Measurements from ENCODE around the gene OTOF. TPM values are rescaled to one million over a fixed set of nuclear protein-coding genes. Genes with fewer than 3 reads are reported as not detected.

OTOF gene
- total RNA-seq, 1 donor from 2014 or later = 9.8 TPM

DNA sequence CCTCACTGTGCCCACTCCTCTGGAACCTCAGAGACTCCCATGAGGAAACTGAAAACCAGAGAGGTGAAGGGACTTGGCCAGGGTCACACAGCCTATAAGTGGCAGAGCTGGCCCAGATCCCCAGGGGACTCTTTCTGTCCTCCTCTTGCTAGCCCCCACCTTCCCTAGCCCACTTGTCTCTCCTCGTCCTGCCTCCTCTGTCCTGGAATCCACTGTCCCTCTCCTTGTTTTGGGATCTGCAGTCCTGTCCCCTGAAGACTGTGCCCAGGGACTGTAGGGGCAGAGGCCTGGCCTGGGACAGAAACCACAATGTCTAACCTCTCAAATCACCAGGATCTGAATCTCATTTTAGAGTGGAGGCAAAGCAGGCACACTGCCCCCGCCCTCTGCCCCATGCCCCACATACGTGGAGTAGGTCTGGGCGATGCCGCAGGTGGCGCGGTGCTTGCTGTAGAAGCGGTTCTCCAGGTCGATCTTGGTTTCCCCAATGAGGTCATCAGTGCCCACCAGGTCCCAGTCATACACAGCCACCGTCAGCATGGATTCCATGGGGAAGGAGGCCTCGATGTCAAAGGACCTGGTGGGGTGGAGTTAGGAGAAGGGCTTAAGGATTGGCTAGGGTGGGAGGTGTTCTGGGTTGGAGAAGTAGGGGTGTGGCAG is 12.5 kb downstream of the OTOF start:
- intact Hi-C loops (cut with micrococcal nuclease) = no loop called here
- no peak overlapping the region for H3K27ac Mint-ChIP-seq
- H3K4me3 Mint-ChIP-seq (ENCODE audit: low read depth) = no peak overlapping the region
- peaks cover 9% of the 10 kb centered on the region for H3K9me3 Mint-ChIP-seq
- H3K27me3 Mint-ChIP-seq (ENCODE audit: low read depth) = no peaks in the 10 kb centered on the region
- H3K36me3 Mint-ChIP-seq (ENCODE audit: low read depth) = peaks cover 7% of the 10 kb centered on the region
- no peaks in the 10 kb centered on the region for H3K4me1 Mint-ChIP-seq (ENCODE audit: low read depth)
- DNase-seq (ENCODE audit: low spot score) = no peak

DNA sequence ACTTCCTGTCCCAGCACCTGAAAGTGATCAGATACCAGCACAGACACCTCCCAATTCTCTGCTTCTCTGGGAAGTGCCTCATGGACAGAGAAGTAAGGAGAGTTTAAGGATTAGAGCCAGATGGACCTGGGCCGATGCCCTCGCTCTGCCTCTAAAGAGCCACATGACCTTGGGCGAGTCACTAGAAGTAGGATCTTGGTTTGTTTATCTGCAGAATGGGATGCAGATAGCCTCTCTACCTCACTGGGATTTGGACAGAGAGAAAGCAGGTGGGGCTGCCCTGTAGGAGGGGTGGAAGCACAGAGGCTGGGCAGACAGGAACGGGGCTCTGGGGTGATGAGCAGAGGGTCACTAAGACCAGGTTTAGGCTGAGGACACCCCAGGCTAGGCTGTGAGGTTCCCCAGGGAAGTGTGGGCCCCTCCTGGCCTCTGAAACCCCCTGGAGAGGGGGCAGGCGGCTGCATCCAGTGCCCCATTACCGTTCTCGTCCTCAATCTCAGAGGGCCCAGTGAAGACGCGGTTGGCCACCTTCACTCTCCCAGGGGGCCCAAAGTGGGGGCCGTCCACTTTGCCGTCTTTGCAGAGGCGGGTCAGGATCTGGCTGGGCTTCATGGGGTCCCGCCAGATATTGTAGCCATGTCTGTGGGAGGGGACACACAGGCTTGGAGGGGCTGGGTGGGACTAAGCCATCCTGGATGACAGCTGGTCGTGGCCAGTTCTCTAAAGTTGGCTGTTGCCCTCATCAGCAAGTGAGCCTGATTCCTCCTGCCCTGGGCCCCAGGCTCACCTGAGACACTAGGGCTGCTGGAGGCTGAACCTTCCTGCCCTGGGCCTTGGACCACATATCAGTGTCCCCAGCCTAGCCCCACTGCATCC is 13.3 kb downstream of the OTOF start:
- Mint-ChIP-seq H3K4me1 (ENCODE audit: low read depth) (no peaks in the 10 kb centered on the region), H3K27me3 (ENCODE audit: low read depth) (no peaks in the 10 kb centered on the region), H3K27ac (no peak overlapping the region), H3K4me3 (ENCODE audit: low read depth) (no peak overlapping the region), H3K9me3 (peaks cover 6% of the 10 kb centered on the region), H3K36me3 (ENCODE audit: low read depth) (peaks cover 7% of the 10 kb centered on the region)
- no peak for DNase-seq (ENCODE audit: low spot score)
- intact Hi-C loops (cut with micrococcal nuclease) = no loop called here

DNA sequence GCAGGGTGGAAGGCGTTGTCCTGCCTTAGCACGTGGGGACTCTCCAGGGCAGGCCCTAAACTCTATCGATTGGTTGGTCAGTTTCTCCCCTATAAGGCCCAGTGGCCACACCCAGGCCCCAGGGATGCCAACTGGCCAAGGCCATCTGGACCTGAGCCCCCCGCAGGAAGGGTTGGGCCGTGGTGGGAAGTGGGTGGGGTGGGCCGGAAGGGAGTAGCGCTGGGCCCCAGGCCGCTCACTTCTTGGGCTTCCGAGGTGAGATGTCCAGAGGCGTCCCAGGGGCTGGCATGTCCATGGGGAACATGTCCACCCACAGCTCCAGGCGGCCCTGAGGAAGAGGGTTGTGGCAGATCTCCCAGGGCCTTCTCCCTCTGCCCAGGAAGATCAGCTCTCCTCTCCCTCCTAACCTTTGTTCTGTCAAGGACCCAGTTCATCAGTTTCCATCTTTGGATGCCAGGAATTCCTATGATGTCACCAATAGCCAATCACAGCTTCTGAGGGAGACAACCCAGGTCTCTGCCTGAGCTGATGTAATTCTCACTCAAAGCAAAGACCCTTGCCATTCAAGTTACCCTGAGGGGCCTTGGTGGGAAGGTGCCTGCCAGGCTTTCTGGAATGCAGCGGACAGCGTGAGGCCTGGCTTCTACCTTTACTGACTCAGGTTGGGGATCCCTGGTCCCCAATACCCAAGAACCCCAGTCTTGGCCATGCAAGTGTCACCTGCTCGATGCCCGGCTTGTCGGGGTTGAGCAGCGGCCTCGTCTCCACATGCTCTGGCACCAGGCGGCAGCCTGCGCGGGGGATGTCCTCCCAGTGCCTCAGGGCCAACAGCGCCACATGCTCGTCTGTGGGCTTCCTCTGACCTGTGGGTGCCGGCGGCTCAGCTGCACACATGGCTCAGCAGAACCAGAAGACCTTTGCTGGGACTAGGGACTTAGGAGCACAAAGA is 14.4 kb downstream of the OTOF start:
- intact Hi-C loops (cut with micrococcal nuclease) = no loop called here
- Mint-ChIP-seq H3K4me3 (ENCODE audit: low read depth) (no peak overlapping the region), H3K27ac (no peak overlapping the region), H3K4me1 (ENCODE audit: low read depth) (no peaks in the 10 kb centered on the region), H3K27me3 (ENCODE audit: low read depth) (no peaks in the 10 kb centered on the region), H3K36me3 (ENCODE audit: low read depth) (peaks cover 1% of the 10 kb centered on the region), H3K9me3 (no peaks in the 10 kb centered on the region)
- no peak for DNase-seq (ENCODE audit: low spot score)

DNA sequence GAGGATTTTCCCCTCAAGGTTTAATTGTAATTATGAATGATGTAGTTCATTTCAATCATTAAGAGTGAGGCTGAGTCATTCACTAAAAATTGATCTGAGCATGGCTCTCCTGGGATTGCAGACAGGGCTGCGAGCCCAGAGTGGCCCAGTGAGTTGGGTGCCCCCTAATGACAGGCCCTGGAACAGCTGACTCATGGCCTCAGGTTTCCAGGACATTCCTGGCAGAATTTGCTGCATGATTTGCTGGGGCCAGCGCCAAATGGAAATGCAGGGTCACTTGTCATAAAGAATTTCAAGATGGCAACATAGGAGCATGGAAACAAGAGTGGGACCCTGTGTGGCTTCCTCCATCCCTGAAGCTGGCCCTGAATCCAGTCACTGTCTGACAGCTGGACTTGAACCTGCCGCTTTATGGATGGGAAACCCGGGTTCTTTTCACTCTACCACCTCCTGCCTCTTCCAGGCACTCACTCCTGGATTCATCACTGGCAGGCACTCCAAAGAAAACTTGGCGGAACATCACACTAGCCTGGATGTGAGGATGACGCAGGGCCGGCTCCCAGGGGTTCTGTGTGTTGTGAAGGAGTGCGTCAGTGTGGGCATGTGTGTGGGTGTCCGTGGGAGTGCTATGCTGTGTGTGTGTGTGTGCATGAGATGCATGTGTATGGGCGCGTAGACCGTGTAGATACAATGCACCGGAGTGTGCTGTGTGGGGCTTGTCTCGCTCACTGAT is 15.2 kb downstream of the OTOF start:
- H3K27me3 Mint-ChIP-seq (ENCODE audit: low read depth) = no peaks in the 10 kb centered on the region
- intact Hi-C loops (cut with micrococcal nuclease) = no loop called here
- DNase-seq (ENCODE audit: low spot score) = no peak
- H3K4me3 Mint-ChIP-seq (ENCODE audit: low read depth) = no peak overlapping the region
- no peak overlapping the region for H3K27ac Mint-ChIP-seq
- H3K9me3 Mint-ChIP-seq = no peaks in the 10 kb centered on the region
- no peaks in the 10 kb centered on the region for H3K4me1 Mint-ChIP-seq (ENCODE audit: low read depth)
- no peaks in the 10 kb centered on the region for H3K36me3 Mint-ChIP-seq (ENCODE audit: low read depth)

DNA sequence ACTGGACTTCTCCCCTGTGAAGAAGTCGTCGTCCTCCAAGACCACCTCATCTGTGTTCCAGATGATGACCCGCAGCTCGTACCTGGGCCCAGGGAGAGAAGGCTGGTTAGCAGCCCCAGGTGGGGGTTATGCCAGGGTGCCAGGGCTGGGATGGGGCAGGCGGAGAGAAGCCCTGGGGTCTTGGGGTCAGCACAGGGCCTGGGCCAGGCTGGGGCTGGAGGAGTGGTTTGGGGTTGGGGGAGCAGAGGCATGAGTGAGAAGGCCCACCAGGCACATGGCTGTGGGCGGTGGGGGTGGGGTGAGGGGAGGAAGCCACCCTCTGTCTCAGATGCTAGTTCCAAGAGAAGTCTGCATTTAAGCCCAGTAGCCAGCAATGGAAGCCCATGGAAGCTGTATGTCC is 15.8 kb downstream of the OTOF start:
- no peaks in the 10 kb centered on the region for H3K27me3 Mint-ChIP-seq (ENCODE audit: low read depth)
- no peak overlapping the region for H3K4me3 Mint-ChIP-seq (ENCODE audit: low read depth)
- no peaks in the 10 kb centered on the region for H3K9me3 Mint-ChIP-seq
- intact Hi-C loops (cut with micrococcal nuclease) = no loop called here
- no peak for DNase-seq (ENCODE audit: low spot score)
- no peaks in the 10 kb centered on the region for H3K4me1 Mint-ChIP-seq (ENCODE audit: low read depth)
- no peak overlapping the region for H3K27ac Mint-ChIP-seq
- no peaks in the 10 kb centered on the region for H3K36me3 Mint-ChIP-seq (ENCODE audit: low read depth)

DNA sequence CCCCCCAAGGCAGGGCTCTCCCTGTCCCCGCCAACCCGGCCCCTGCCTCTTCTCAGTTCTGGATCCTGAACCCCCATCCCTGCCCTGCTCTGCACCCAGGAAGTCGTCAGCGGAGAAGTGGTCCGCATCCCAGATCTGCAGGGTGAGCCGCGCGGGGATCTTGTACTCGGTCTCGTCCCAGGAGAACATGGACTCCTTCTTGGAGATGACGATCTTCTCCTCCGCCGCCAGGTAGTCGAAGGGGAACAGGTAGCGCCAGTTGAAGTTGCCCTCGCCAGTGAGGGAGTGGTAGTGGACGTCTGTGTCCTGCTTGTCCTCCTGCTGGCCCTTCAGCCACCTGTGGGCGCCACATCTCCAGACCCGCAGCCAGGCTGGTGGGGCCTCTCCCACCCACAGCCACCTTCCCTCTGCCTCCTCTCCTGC is 16.3 kb downstream of the OTOF start:
- no peaks in the 10 kb centered on the region for H3K36me3 Mint-ChIP-seq (ENCODE audit: low read depth)
- H3K4me1 Mint-ChIP-seq (ENCODE audit: low read depth) = no peaks in the 10 kb centered on the region
- H3K9me3 Mint-ChIP-seq = no peaks in the 10 kb centered on the region
- intact Hi-C loops (cut with micrococcal nuclease) = no loop called here
- no peak overlapping the region for H3K4me3 Mint-ChIP-seq (ENCODE audit: low read depth)
- no peaks in the 10 kb centered on the region for H3K27me3 Mint-ChIP-seq (ENCODE audit: low read depth)
- no peak for DNase-seq (ENCODE audit: low spot score)
- H3K27ac Mint-ChIP-seq = no peak overlapping the region

DNA sequence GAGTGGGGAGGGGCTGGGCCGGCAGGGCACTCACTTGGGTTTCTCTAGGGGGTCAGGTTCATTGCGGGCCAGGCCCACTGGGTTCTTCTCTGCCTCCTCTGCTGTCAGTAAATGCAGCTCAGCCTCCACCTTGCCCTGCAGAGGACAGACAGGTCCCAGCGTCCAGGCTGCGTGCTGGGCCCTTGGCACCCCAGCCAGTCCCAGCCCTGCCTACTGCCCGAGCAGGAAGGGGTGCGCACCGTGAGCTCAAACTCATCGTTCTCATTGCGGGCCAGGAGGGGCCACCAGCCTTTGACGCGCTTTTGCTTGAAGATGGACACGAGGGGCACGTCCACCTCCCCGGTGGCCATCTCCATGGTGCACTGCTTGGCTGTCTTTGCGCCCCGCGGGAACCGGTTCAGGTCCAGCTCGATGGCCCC is 17.3 kb downstream of the OTOF start:
- no peak for DNase-seq (ENCODE audit: low spot score)
- H3K4me1 Mint-ChIP-seq (ENCODE audit: low read depth) = no peaks in the 10 kb centered on the region
- no peak overlapping the region for H3K4me3 Mint-ChIP-seq (ENCODE audit: low read depth)
- H3K27me3 Mint-ChIP-seq (ENCODE audit: low read depth) = no peaks in the 10 kb centered on the region
- intact Hi-C loops (cut with micrococcal nuclease) = no loop called here
- H3K27ac Mint-ChIP-seq = no peak overlapping the region
- no peaks in the 10 kb centered on the region for H3K36me3 Mint-ChIP-seq (ENCODE audit: low read depth)
- H3K9me3 Mint-ChIP-seq = no peaks in the 10 kb centered on the region

DNA sequence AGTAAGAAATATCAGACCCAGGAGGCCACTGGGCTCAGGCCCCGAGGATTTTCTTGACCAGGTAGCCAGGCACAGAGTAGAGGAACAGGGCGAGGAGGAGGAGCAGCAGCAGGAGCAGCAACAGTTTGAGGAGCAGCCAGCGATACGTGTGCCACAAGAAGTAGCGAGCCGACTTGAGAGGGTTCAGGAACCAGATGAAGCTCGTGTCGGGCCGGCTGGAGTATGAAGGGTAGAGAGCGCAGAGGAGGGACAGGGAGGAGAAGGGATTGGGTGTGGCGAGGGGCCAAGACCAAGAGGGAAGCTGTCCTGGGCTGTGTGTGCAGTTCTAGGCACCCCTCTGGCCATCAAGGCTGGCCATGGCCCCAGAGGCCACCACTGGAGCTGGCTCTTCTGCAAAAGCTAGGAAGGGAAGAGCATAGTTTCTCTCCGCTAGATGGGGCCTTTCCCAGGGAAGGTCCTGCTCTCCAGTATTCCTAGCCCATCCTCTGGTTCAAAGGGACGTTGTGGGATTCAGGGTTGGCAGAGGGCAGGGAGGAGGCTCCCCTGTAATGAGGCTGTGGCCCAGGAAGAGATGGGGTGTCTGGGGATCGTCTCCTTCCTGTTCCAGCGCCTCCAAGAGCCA is 17.8 kb downstream of the OTOF start:
- no peak for DNase-seq (ENCODE audit: low spot score)
- intact Hi-C loops (cut with micrococcal nuclease) = no loop called here
- Mint-ChIP-seq H3K4me3 (ENCODE audit: low read depth) (no peak overlapping the region), H3K9me3 (no peaks in the 10 kb centered on the region), H3K27ac (no peak overlapping the region), H3K36me3 (ENCODE audit: low read depth) (no peaks in the 10 kb centered on the region), H3K4me1 (ENCODE audit: low read depth) (no peaks in the 10 kb centered on the region), H3K27me3 (ENCODE audit: low read depth) (no peaks in the 10 kb centered on the region)

DNA sequence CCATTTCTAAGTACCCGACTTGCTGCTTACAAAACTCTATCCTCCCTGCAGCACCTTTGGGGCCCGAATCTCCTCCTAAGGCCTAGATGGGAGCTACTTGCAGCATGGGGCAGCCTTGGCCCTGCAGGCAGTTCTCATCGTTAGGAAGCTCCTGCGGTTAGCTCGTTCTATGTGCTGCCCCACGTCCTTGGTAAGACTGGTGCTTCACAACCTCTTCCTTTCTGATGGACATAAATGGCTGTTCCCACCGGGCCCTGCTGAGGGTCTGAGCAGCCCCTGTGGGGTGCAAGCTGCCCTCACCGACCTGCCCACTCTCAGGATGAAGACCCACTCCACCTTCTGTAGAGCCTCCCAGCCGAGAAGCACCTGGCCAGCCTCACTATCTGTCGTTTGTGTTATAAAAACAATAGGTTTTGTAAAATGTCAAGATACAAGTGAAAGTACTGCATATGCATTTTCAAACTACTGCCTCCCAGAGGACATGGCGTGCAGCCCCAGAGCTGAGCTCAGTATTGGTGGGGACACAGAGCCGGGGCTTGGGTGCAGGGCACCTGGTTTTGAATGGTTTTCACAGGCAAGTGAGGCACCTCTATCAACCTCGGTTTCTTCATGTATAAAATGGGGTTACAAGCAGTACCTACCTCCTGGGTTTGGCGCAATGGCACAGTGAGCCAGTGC is 19.4 kb downstream of the OTOF start:
- Mint-ChIP-seq H3K27me3 (ENCODE audit: low read depth) (no peaks in the 10 kb centered on the region), H3K9me3 (no peaks in the 10 kb centered on the region), H3K27ac (no peak overlapping the region), H3K36me3 (ENCODE audit: low read depth) (no peaks in the 10 kb centered on the region), H3K4me1 (ENCODE audit: low read depth) (no peaks in the 10 kb centered on the region), H3K4me3 (ENCODE audit: low read depth) (no peak overlapping the region)
- intact Hi-C loops (cut with micrococcal nuclease) = no loop called here
- DNase-seq (ENCODE audit: low spot score) = no peak

DNA sequence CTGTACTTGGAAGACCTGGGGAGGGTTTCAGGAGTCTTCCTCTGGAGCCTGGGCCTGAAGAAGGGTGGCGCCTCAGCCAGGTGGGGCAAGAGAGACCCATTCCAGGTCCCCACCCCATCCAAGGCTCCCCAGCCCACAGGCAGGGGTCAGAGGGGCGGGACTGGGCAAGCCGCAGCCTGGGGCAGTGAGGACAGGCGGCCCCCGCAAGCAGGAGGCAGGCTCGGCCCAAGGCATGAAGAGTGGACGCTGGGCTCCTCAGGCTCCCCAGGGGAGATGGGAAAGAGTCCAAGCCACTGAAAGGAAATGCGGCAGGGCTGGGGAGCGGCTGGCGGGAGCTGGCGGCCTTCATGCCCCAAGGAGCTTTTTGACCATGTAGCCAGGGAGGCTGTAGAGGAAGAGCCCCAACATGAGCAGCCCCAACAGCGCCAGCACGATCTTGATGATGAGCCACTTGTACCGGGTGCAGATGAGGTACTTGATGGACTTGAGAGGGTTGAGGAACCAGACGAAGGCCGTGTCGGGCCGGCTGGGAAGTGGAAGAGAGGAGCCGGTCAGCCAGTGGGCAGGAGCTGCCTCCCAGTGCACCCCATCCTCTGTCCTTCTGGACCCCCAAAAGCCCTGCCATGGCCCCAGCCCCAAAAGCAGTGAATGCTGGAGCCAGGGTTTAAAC is 20.1 kb downstream of the OTOF start:
- intact Hi-C loops (cut with micrococcal nuclease) = no loop called here
- Mint-ChIP-seq H3K27me3 (ENCODE audit: low read depth) (no peaks in the 10 kb centered on the region), H3K4me1 (ENCODE audit: low read depth) (no peaks in the 10 kb centered on the region), H3K36me3 (ENCODE audit: low read depth) (no peaks in the 10 kb centered on the region), H3K9me3 (no peaks in the 10 kb centered on the region), H3K27ac (no peak overlapping the region), H3K4me3 (ENCODE audit: low read depth) (no peak overlapping the region)
- DNase-seq (ENCODE audit: low spot score) = no peak

DNA sequence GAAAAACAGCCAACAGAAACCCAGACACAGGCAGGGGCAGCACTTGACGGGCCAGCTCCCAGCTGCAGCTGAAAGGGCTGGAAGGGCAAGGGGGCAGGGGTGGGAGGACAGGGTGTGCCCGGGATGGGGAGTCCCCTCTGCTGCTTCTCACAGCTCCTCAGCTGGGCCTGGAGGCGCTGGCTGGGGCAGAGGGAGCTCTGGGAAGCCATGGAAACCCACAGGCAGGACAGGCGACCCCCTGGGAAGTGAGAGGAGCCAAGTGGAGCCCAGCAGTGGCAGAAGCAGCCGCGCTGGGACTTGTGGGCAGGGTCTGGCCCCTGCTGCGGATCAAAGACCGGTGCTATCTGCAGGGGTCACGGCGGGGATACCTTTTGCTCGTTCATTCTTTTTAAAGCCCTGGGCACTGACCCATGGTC is 20.7 kb downstream of the OTOF start:
- no peak overlapping the region for H3K4me3 Mint-ChIP-seq (ENCODE audit: low read depth)

More for the DNA sequence above, 20.7 kb downstream of the OTOF start:
- intact Hi-C loops (cut with micrococcal nuclease) = no loop called here
- no peaks in the 10 kb centered on the region for H3K9me3 Mint-ChIP-seq
- no peak for DNase-seq (ENCODE audit: low spot score)
- H3K4me1 Mint-ChIP-seq (ENCODE audit: low read depth) = no peaks in the 10 kb centered on the region
- no peak overlapping the region for H3K27ac Mint-ChIP-seq
- H3K27me3 Mint-ChIP-seq (ENCODE audit: low read depth) = no peaks in the 10 kb centered on the region
- no peaks in the 10 kb centered on the region for H3K36me3 Mint-ChIP-seq (ENCODE audit: low read depth)
